K562 (cell line): ENCODE results near the gene NR1H3. TPM values are rescaled to one million over a fixed set of nuclear protein-coding genes. Genes with fewer than 3 reads are reported as not detected.

Experiments used
- ATAC-seq: fragments of 200-7000 bp; cut with Tn5 transposase; 3 replicates; pipeline ENCODE4 v1.9.1; 2020; ENCODE audit warnings: moderate library complexity
- BruUV-seq: library from RNA; stranded (reverse); fragments of 400-500 nt; replicated peaks from 2 replicates; lab custom pipeline; 2021; lab: Mats Ljungman, UMichigan
- CTCF ChIA-PET: fragments of 300-600 bp; formaldehyde crosslinking; extraction: SDS; loops from one replicate; lab custom pipeline; 2021; ENCODE audit warnings: low intra/inter-chr PET ratio; lab: Yijun Ruan, JAX
- POLR2A ChIA-PET: fragments of 300-600, 350-650 bp; sonication (Branson Sonifier 250); formaldehyde crosslinking; extraction: SDS; loops from one replicate; lab custom pipeline; 2021; ENCODE audit warnings: antibody characterized with exemption, inconsistent platforms; lab: Yijun Ruan, JAX
- DNase-seq, 4 experiments: peaks; one replicate each; pipeline versions ENCODE4 v3.0.0 to v3.0.0-alpha.2; 2011 to 2018; ENCODE audit warnings: low spot score in 3 of 4, mixed read lengths in 3 of 4; ENCODE audit errors: extremely low read depth in 1 of 4
- FAIRE-seq: peaks from 2 replicates; lab custom pipeline; 2011; peaks lifted over from hg19 to GRCh38; lab: Jason Lieb, UNC
- H2AFZ ChIP-seq: 2 replicates; pipeline ENCODE4 v1.6.0; 2011; ENCODE audit warnings: low read depth, low read length, control low read depth, inconsistent platforms
- H3K27ac ChIP-seq: fragments of 200-600 bp; 3 replicates; pipeline ENCODE4 v1.8.0; 2011; ENCODE audit warnings: low read depth, mild to moderate bottlenecking, control low read depth, inconsistent platforms, low read length, moderate library complexity, mixed read lengths; ENCODE audit errors: extremely low read depth
- H3K27me3 ChIP-seq, 2 experiments: fragments of 300-600 bp in 1 of 2; 2 replicates in 1 of 2; 3 replicates in 1 of 2; pipeline versions ENCODE4 v1.6.0 to v1.8.0; 2011; ENCODE audit warnings: inconsistent platforms in 2 of 2, low read length in 2 of 2, mild to moderate bottlenecking in 1 of 2, mixed read lengths in 1 of 2, moderate library complexity in 1 of 2; ENCODE audit not compliant: control insufficient read depth in 2 of 2, insufficient read depth in 2 of 2
- H3K36me3 ChIP-seq: fragments of 300-600 bp; 3 replicates; pipeline ENCODE4 v1.8.0; 2011; ENCODE audit warnings: mild to moderate bottlenecking, low read length, inconsistent platforms; ENCODE audit not compliant: control insufficient read depth, insufficient read depth
- H3K4me1 ChIP-seq, 2 experiments: fragments of 200-600 bp in 1 of 2; replicated peaks in 1 of 2; 2 replicates in 1 of 2; 3 replicates in 1 of 2; pipeline versions ENCODE4 v1.5.1 to v1.8.0; 2011; ENCODE audit warnings: inconsistent platforms in 2 of 2, low read length in 2 of 2, mild to moderate bottlenecking in 1 of 2, mixed read lengths in 1 of 2, moderate library complexity in 1 of 2; ENCODE audit not compliant: control insufficient read depth in 2 of 2, insufficient read depth in 2 of 2
- H3K4me2 ChIP-seq: 2 replicates; pipeline ENCODE4 v1.6.1; 2011; ENCODE audit warnings: low read length, control low read depth, inconsistent platforms, mixed read lengths; ENCODE audit not compliant: insufficient read depth
- H3K4me3 ChIP-seq: fragments of 200-600 bp; sonication (generic), shearing (Covaris generic); 2 replicates; pipeline ENCODE4 v1.5.1; 2016; ENCODE audit warnings: control low read depth, inconsistent platforms
- H3K79me2 ChIP-seq: fragments of 200-600 bp; 3 replicates; pipeline ENCODE4 v1.8.0; 2011; ENCODE audit warnings: low read length, inconsistent platforms; ENCODE audit not compliant: control insufficient read depth, insufficient read depth
- H3K9ac ChIP-seq, 2 experiments: 2 replicates each; pipeline versions ENCODE4 v1.6.0 to v1.6.1; 2011; ENCODE audit warnings: low read depth in 2 of 2, low read length in 2 of 2, control low read depth in 1 of 2, inconsistent platforms in 1 of 2, mild to moderate bottlenecking in 1 of 2, mixed read lengths in 1 of 2; ENCODE audit not compliant: insufficient read depth in 1 of 2
- H3K9me1 ChIP-seq: one replicate; pipeline ENCODE4 v1.6.0; 2011; ENCODE audit warnings: inconsistent platforms, mild to moderate bottlenecking, low read length, moderate library complexity; ENCODE audit not compliant: control insufficient read depth, insufficient read depth
- H3K9me3 ChIP-seq: replicated peaks from 2 replicates; pipeline ENCODE4 v1.5.1; 2011; ENCODE audit warnings: low read depth, low read length, inconsistent platforms; ENCODE audit not compliant: control insufficient read depth, insufficient read depth
- H4K20me1 ChIP-seq: replicated peaks from 2 replicates; pipeline ENCODE4 v1.6.1; 2011; ENCODE audit warnings: low read length, inconsistent platforms, mixed read lengths; ENCODE audit not compliant: control insufficient read depth, insufficient read depth
- CBX8 ChIP-seq: fragments of 200-600 bp; sonication (generic); IDR thresholded peaks from 2 replicates; pipeline ENCODE4 v1.6.1; 2012; ENCODE audit warnings: borderline replicate concordance, mixed run types, low read depth, mild to moderate bottlenecking, moderate library complexity, mixed read lengths, low read length, control low read depth, inconsistent platforms; ENCODE audit not compliant: poor library complexity, severe bottlenecking; ENCODE audit errors: extremely low read depth
- CTCFL ChIP-seq: IDR thresholded peaks from 2 replicates; pipeline ENCODE4 v1.6.1; 2011; ENCODE audit warnings: borderline replicate concordance, low read depth, mild to moderate bottlenecking, moderate library complexity, low read length; ENCODE audit not compliant: insufficient read depth, poor library complexity, severe bottlenecking
- KLF10 ChIP-seq: fragments of 250-450 bp; sonication (Bioruptor Pico); IDR thresholded peaks from 2 replicates; pipeline ENCODE4 v1.6.1; 2021; ENCODE audit warnings: matching md5 sums
- NFATC3 ChIP-seq: fragments of 450-650 bp; IDR thresholded peaks from 2 replicates; pipeline ENCODE4 v1.6.1; 2017; ENCODE audit warnings: mild to moderate bottlenecking
- PRPF4 ChIP-seq: fragments of 200-400 bp; formaldehyde crosslinking; IDR thresholded peaks from one replicate; pipeline ENCODE4 v1.6.1; 2017; ENCODE audit warnings: low read length, low read depth, mild to moderate bottlenecking; ENCODE audit not compliant: insufficient read depth, poor library complexity, severe bottlenecking
- RAD21 ChIP-seq, 2 experiments: fragments of 250-450 bp in 1 of 2; fragments of 450-650 bp in 1 of 2; sonication (Bioruptor Pico) in 1 of 2; formaldehyde crosslinking in 1 of 2; IDR thresholded peaks in 1 of 2; conservative IDR thresholded peaks in 1 of 2; 2 replicates each; pipeline versions ENCODE4 v1.4.0 to v1.8.0; 2020 to 2022; ENCODE audit warnings: mild to moderate bottlenecking in 2 of 2, moderate library complexity in 1 of 2
- TARDBP ChIP-seq: fragments of 450-650 bp; IDR thresholded peaks from 2 replicates; pipeline ENCODE4 v1.6.1; 2016
- ZNF121 ChIP-seq: sonication (generic); formaldehyde crosslinking; conservative IDR thresholded peaks from 2 replicates; pipeline ENCODE4 v1.8.0; 2022; ENCODE audit warnings: missing genetic modification reagents
- ZNF431 ChIP-seq: sonication (generic); formaldehyde crosslinking; IDR thresholded peaks from 2 replicates; pipeline ENCODE4 v1.8.0; 2022; ENCODE audit warnings: mild to moderate bottlenecking, missing genetic modification reagents
- ZNF444 ChIP-seq: fragments of 250-450 bp; sonication (Bioruptor Pico); IDR thresholded peaks from 2 replicates; pipeline ENCODE4 v1.4.0; 2020; ENCODE audit warnings: mild to moderate bottlenecking, moderate library complexity
- WGBS: fragments of 100-300 bp; shearing (Covaris generic); methylation state at CpG from one replicate; pipeline ENCODE4 v1.1.6; 2016; ENCODE audit warnings: low coverage, mixed read lengths; ENCODE audit not compliant: insufficient coverage; ENCODE audit errors: missing lambda C conversion rate; 5-methylcytosine and 5-hydroxymethylcytosine counted together
- in situ Hi-C: fragments of 300-500 bp; cut with MboI; formaldehyde crosslinking; loops from 4 replicates; pipeline ENCODE4 v1.15.0; 2018; ENCODE audit warnings: inconsistent platforms, mixed read lengths
- intact Hi-C: fragments of 100-400 bp; cut with micrococcal nuclease; formaldehyde crosslinking; loops from 2 replicates; pipeline ENCODE4 v1.14.2; 2022
- polyA plus RNA-seq, 8 experiments: library from polyadenylated mRNA; depleted of rRNA in 4 of 8; stranded (reverse) in 5 of 8; unstranded in 3 of 8; fragments of >200 nt; fragmentation: Nextera tagmentation in 2 of 8; fragmentation: Illumina TruSeq in 1 of 8; extraction: Ambion mirVana in 2 of 8; extraction: Trizol in 1 of 8; gene quantifications; 2 replicates each; pipeline versions ENCODE4 v1.2.1 to v1.2.3, GENCODE V29; 2011 to 2014; ENCODE audit warnings: inconsistent platforms in 1 of 8, missing spikeins in 1 of 8
- total RNA-seq, 7 experiments: library from RNA; depleted of rRNA in 6 of 7; stranded (reverse); fragments of >200 nt in 6 of 7; fragmentation: Illumina TruSeq in 2 of 7; extraction: Trizol in 2 of 7; gene quantifications; 2 replicates each; pipeline versions ENCODE4 v1.2.1 to v1.2.3, GENCODE V29; 2011 to 2021; ENCODE audit warnings: low replicate concordance in 1 of 7

The NR1H3 gene
- total and polyA plus RNA-seq, 9 of the 15 experiments (the other 6 are each of a cell fraction or from before 2014, with no cell fraction given), result 8.2 to 26.0 (median 11.9) TPM

- CTCF ChIA-PET, result no interaction called here
- H3K9me3 ChIP-seq, result no peaks in the 10 kb centered on the region
- no peaks in the 10 kb centered on the region for H3K27me3 ChIP-seq
- peaks cover 12% of the 10 kb centered on the region for H3K79me2 ChIP-seq
- no peak overlapping the region for H3K27ac ChIP-seq
- FAIRE-seq (no peak), DNase-seq (no peak), ATAC-seq (no peak)
- H2AFZ ChIP-seq, result no peak overlapping the region
- no peaks in the 10 kb centered on the region for H3K9me1 ChIP-seq
- POLR2A ChIA-PET, result interaction anchor here (1.7 kb wide), 1 partner anchor 40 kb away, joined by 3 read pairs; the partner anchor contains the start of gene DDB2
- no peak overlapping the region for H3K4me2 ChIP-seq
- no peak overlapping the region; a peak in 1 of 4 replicates for H3K9ac ChIP-seq
- TF ChIP-seq PRPF4, result no peak
- no peak for TF ChIP-seq ZNF444 (CRISPR knock-in tag)
- no peak for TF ChIP-seq NFATC3
- no peak for TF ChIP-seq RAD21 (CRISPR knock-in tag; conservative IDR thresholded peaks at IDR 0.05 in 1 of 2, IDR thresholded peaks at IDR 0.05 in 1 of 2)
- TF ChIP-seq ZNF431 (CRISPR knock-in tag), result no peak
- TF ChIP-seq TARDBP, result no peak
- TF ChIP-seq ZNF121, result no peak
- no peak for TF ChIP-seq CTCFL
- no peak for TF ChIP-seq KLF10 (CRISPR knock-in tag)
- no peak for TF ChIP-seq CBX8
- peaks cover 34 to 40% of the 10 kb centered on the region in 2 experiments for H3K4me1 ChIP-seq
- no TSS peak for BruUV-seq
- 78% methylated on average over 2 of the region's 3 CpGs for WGBS
- in situ Hi-C loops, result no loop called here
- H3K36me3 ChIP-seq, result no peaks in the 10 kb centered on the region
- intact Hi-C loops, result no loop called here
- no peak overlapping the region for H3K4me3 ChIP-seq
- H4K20me1 ChIP-seq, result no peaks in the 10 kb centered on the region
Observed at GRCh38 chr11:47254386-47254785, 3.4 kb upstream of the NR1H3 start.
